ENCODE results near the gene LZTR1. TPM values are rescaled to one million over a fixed set of nuclear protein-coding genes. Genes with fewer than 3 reads are reported as not detected.
A peak's percentile ranks its signal among the peaks of the same experiment; 100 is the strongest.

Gene LZTR1
- total RNA-seq, 1 experiment from 2014 or later, result 40.2 TPM

DNA sequence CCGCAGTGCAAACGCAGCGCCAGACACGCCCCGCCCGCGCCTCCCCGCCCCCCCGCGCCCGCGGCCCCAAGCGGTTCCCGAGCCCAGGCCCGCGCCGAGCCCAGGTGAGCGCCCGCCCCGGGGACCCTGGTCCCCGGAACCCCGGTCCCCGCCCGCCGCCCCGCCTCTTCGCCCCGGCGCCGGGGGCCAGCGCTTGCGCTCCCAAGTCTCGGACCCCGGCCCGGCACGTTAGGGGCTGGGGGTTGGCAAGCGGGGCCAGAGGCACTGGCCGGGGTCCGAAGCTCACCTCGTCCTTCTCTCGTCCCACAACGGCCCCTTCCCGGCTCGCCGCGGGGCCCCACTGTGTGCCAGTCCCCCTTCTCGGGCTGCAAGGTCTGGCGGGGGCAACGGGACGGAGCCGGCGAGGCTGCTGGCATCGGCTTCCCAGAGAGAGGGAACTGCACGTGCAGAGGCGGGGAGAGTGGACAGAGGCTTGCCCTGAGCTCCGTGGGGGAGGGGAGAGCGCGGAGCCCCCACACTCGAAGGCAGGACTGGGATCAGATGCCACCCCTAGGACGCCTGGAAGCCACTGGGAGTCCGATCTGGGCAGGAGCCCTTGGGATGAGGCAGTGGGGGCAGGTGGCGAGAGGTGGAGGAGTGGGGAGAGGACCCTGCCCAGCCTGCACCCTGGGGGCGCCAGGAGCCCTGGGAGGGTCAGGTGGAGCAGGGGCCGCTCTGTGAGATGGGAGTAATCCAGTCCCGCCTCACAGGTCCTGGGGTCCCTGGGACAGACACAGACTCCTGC, 16.8 kb upstream of the LZTR1 start:
- in situ Hi-C loops (cut with HindIII; ENCODE audit: low pct_unique_long_range_greater_than_20kb, low sequenced_read_pairs), result no loop called here
- Histone ChIP-seq H3K27ac (ENCODE audit: low read length) (no peak overlapping the region), H3K4me3 (ENCODE audit: low read depth in 2 of 2, low read length in 2 of 2) (peak overlapping the region in 1 of 2 experiments; percentile 22; a peak in 1 of 4 replicates), H3K9me3 (ENCODE audit: control insufficient read depth, insufficient read depth, low read depth, low read length) (no peaks in the 10 kb centered on the region), H3K36me3 (ENCODE audit: control insufficient read depth, insufficient read depth, low read length) (no peaks in the 10 kb centered on the region), H3K27me3 (ENCODE audit: control insufficient read depth, insufficient read depth, low read length) (no peaks in the 10 kb centered on the region), H3K4me1 (ENCODE audit: control insufficient read depth, insufficient read depth, low read length) (peaks cover 3% of the 10 kb centered on the region; the same call in 1 of the 2 replicates)
- CTCF ChIA-PET, result no interaction called here
- POLR2A ChIA-PET, result no interaction called here
- DNase-seq (ENCODE audit: low read depth, low spot score), result no peak
- BruUV-seq (replicated peaks), result no TSS peak
- TF ChIP-seq, protein P1, sequence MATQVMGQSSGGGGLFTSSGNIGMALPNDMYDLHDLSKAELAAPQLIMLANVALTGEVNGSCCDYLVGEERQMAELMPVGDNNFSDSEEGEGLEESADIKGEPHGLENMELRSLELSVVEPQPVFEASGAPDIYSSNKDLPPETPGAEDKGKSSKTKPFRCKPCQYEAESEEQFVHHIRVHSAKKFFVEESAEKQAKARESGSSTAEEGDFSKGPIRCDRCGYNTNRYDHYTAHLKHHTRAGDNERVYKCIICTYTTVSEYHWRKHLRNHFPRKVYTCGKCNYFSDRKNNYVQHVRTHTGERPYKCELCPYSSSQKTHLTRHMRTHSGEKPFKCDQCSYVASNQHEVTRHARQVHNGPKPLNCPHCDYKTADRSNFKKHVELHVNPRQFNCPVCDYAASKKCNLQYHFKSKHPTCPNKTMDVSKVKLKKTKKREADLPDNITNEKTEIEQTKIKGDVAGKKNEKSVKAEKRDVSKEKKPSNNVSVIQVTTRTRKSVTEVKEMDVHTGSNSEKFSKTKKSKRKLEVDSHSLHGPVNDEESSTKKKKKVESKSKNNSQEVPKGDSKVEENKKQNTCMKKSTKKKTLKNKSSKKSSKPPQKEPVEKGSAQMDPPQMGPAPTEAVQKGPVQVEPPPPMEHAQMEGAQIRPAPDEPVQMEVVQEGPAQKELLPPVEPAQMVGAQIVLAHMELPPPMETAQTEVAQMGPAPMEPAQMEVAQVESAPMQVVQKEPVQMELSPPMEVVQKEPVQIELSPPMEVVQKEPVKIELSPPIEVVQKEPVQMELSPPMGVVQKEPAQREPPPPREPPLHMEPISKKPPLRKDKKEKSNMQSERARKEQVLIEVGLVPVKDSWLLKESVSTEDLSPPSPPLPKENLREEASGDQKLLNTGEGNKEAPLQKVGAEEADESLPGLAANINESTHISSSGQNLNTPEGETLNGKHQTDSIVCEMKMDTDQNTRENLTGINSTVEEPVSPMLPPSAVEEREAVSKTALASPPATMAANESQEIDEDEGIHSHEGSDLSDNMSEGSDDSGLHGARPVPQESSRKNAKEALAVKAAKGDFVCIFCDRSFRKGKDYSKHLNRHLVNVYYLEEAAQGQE (IDR thresholded peaks at IDR 0.05; ENCODE audit: insufficient read depth in 1 of 2, low read depth in 2 of 2, low read length in 1 of 2), result no peak
- TF ChIP-seq, protein P2, sequence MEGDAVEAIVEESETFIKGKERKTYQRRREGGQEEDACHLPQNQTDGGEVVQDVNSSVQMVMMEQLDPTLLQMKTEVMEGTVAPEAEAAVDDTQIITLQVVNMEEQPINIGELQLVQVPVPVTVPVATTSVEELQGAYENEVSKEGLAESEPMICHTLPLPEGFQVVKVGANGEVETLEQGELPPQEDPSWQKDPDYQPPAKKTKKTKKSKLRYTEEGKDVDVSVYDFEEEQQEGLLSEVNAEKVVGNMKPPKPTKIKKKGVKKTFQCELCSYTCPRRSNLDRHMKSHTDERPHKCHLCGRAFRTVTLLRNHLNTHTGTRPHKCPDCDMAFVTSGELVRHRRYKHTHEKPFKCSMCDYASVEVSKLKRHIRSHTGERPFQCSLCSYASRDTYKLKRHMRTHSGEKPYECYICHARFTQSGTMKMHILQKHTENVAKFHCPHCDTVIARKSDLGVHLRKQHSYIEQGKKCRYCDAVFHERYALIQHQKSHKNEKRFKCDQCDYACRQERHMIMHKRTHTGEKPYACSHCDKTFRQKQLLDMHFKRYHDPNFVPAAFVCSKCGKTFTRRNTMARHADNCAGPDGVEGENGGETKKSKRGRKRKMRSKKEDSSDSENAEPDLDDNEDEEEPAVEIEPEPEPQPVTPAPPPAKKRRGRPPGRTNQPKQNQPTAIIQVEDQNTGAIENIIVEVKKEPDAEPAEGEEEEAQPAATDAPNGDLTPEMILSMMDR (IDR thresholded peaks at IDR 0.05), result no peak
- TF ChIP-seq TCF7L2 (IDR thresholded peaks at IDR 0.05; ENCODE audit: low read depth, low read length) (no peak), SIN3A (IDR thresholded peaks at IDR 0.05; ENCODE audit: borderline replicate concordance, insufficient read depth, low read depth, low read length) (no peak), POLR2AphosphoS5 (IDR thresholded peaks at IDR 0.05; ENCODE audit: low read depth, low read length) (no peak)
- intact Hi-C loops (cut with micrococcal nuclease; ENCODE audit: unreplicated experiment), result no loop called here
- ATAC-seq, result no peak

- H3K27ac ChIP-seq (ENCODE audit: low read length), result no peak overlapping the region
- ChIA-PET POLR2A (no interaction called here), CTCF (no interaction called here)
- no peaks in the 10 kb centered on the region for H3K27me3 ChIP-seq (ENCODE audit: control insufficient read depth, insufficient read depth, low read length)
- H3K36me3 ChIP-seq (ENCODE audit: control insufficient read depth, insufficient read depth, low read length), result no peaks in the 10 kb centered on the region
- BruUV-seq (replicated peaks), result no TSS peak
- peaks cover 3% of the 10 kb centered on the region; the same call in 1 of the 2 replicates for H3K4me1 ChIP-seq (ENCODE audit: control insufficient read depth, insufficient read depth, low read length)
- ATAC-seq, result no peak
- intact Hi-C loops (cut with micrococcal nuclease; ENCODE audit: unreplicated experiment), result no loop called here
- no peak overlapping the region for H3K4me3 ChIP-seq (ENCODE audit: low read depth in 2 of 2, low read length in 2 of 2)
- TF ChIP-seq SIN3A (IDR thresholded peaks at IDR 0.05; ENCODE audit: borderline replicate concordance, insufficient read depth, low read depth, low read length), result no peak
- no peak for TF ChIP-seq TCF7L2 (IDR thresholded peaks at IDR 0.05; ENCODE audit: low read depth, low read length)
- TF ChIP-seq POLR2AphosphoS5 (IDR thresholded peaks at IDR 0.05; ENCODE audit: low read depth, low read length), result no peak
- TF ChIP-seq, protein P2 (IDR thresholded peaks at IDR 0.05), result no peak
- TF ChIP-seq, protein P1 (IDR thresholded peaks at IDR 0.05; ENCODE audit: insufficient read depth in 1 of 2, low read depth in 2 of 2, low read length in 1 of 2), result no peak
- in situ Hi-C loops (cut with HindIII; ENCODE audit: low pct_unique_long_range_greater_than_20kb, low sequenced_read_pairs), result no loop called here
- H3K9me3 ChIP-seq (ENCODE audit: control insufficient read depth, insufficient read depth, low read depth, low read length), result no peaks in the 10 kb centered on the region
- DNase-seq (ENCODE audit: low read depth, low spot score), result no peak
These were observed 15.9 kb upstream of the LZTR1 start for GRCh38 chr22:20965888-20966855.

Measured in Panc1 (cell line).